Measurements from ENCODE around the gene PLPPR5. TPM values are rescaled to one million over a fixed set of nuclear protein-coding genes. Genes with fewer than 3 reads are reported as not detected.

The PLPPR5 gene
- total RNA-seq, 1 donor from 2014 or later: 0.56 TPM

- Histone ChIP-seq H3K4me2 (peak overlapping the region; percentile 99), H3K4me1 (peaks cover 8% of the 10 kb centered on the region), H3K4me3 (peak overlapping the region; percentile 68), H4K20me1 (ENCODE audit: low read depth) (no peaks in the 10 kb centered on the region), H3K9ac (no peak overlapping the region), H2AFZ (replicated peaks) (peak overlapping the region; percentile 94), H3K79me2 (ENCODE audit: low read depth) (no peaks in the 10 kb centered on the region), H3F3A (ENCODE audit: low read depth) (peaks cover 6% of the 10 kb centered on the region), H3K9me3 (ENCODE audit: low read depth) (no peaks in the 10 kb centered on the region), H3K36me3 (no peaks in the 10 kb centered on the region), H3K27ac (no peak overlapping the region), H3K27me3 (peaks cover 62% of the 10 kb centered on the region)
- peak; percentile 44 for DNase-seq (ENCODE audit: low spot score)
- Mint-ChIP-seq H3K9me3 (no peaks in the 10 kb centered on the region), H3K36me3 (no peaks in the 10 kb centered on the region), H3K27me3 (ENCODE audit: insufficient read depth, low read depth) (peaks cover 9% of the 10 kb centered on the region), H3K4me1 (peaks cover 6% of the 10 kb centered on the region), H3K27ac (peak overlapping the region; percentile 61), H3K4me3 (peak overlapping the region; percentile 86)
- no peak for TF ChIP-seq EZH2phosphoT487 (IDR thresholded peaks at IDR 0.05)
- TF ChIP-seq EZH2 (IDR thresholded peaks at IDR 0.05): no peak
- no peak for TF ChIP-seq CTCF (IDR thresholded peaks at IDR 0.05)
These were observed 879 bp upstream of the PLPPR5 start for GRCh38 chr1:99005537-99005942.

GRCh38 chr1:99004254-99004860 lies 304 bp downstream of the PLPPR5 start:
- H3K36me3 Mint-ChIP-seq: no peaks in the 10 kb centered on the region
- peak overlapping the region; percentile 87 for H3K4me3 Mint-ChIP-seq
- H2AFZ ChIP-seq (replicated peaks): peak overlapping the region; percentile 94

GRCh38 chr1:99003581-99004253 lies 944 bp downstream of the PLPPR5 start:
- DNase-seq (ENCODE audit: low spot score): peak; percentile 28
- TF ChIP-seq EZH2phosphoT487 (IDR thresholded peaks at IDR 0.05) (no peak), CTCF (IDR thresholded peaks at IDR 0.05) (no peak), EZH2 (IDR thresholded peaks at IDR 0.05) (no peak)
- no peak overlapping the region for H3K27ac Mint-ChIP-seq
- H3K4me3 Mint-ChIP-seq: peak overlapping the region; percentile 87
- no peaks in the 10 kb centered on the region for H3K9me3 Mint-ChIP-seq
- Histone ChIP-seq H3F3A (ENCODE audit: low read depth) (peaks cover 6% of the 10 kb centered on the region), H4K20me1 (ENCODE audit: low read depth) (no peaks in the 10 kb centered on the region), H3K36me3 (no peaks in the 10 kb centered on the region), H3K4me2 (peak overlapping the region; percentile 99), H3K79me2 (ENCODE audit: low read depth) (no peaks in the 10 kb centered on the region), H3K9me3 (ENCODE audit: low read depth) (no peaks in the 10 kb centered on the region), H2AFZ (replicated peaks) (peak overlapping the region; percentile 94), H3K9ac (no peak overlapping the region), H3K4me1 (peaks cover 8% of the 10 kb centered on the region), H3K27me3 (peaks cover 62% of the 10 kb centered on the region), H3K4me3 (peak overlapping the region; percentile 68), H3K27ac (no peak overlapping the region)
- H3K4me1 Mint-ChIP-seq: peaks cover 6% of the 10 kb centered on the region
- H3K36me3 Mint-ChIP-seq: no peaks in the 10 kb centered on the region
- peaks cover 9% of the 10 kb centered on the region for H3K27me3 Mint-ChIP-seq (ENCODE audit: insufficient read depth, low read depth)

More at GRCh38 chr1:99004254-99004860, 304 bp downstream of the PLPPR5 start:
- Histone ChIP-seq H3K36me3 (no peaks in the 10 kb centered on the region), H3K4me3 (peak overlapping the region; percentile 68), H3F3A (ENCODE audit: low read depth) (peaks cover 6% of the 10 kb centered on the region), H3K9me3 (ENCODE audit: low read depth) (no peaks in the 10 kb centered on the region), H4K20me1 (ENCODE audit: low read depth) (no peaks in the 10 kb centered on the region), H3K27ac (no peak overlapping the region), H3K9ac (no peak overlapping the region), H3K79me2 (ENCODE audit: low read depth) (no peaks in the 10 kb centered on the region), H3K4me1 (peaks cover 8% of the 10 kb centered on the region), H3K4me2 (peak overlapping the region; percentile 99), H3K27me3 (peaks cover 62% of the 10 kb centered on the region)
- TF ChIP-seq CTCF (IDR thresholded peaks at IDR 0.05): no peak
- TF ChIP-seq EZH2 (IDR thresholded peaks at IDR 0.05): no peak
- no peak for TF ChIP-seq EZH2phosphoT487 (IDR thresholded peaks at IDR 0.05)
- DNase-seq (ENCODE audit: low spot score): no peak
- Mint-ChIP-seq H3K9me3 (no peaks in the 10 kb centered on the region), H3K4me1 (peaks cover 6% of the 10 kb centered on the region), H3K27me3 (ENCODE audit: insufficient read depth, low read depth) (peaks cover 9% of the 10 kb centered on the region), H3K27ac (no peak overlapping the region)
